ENCODE measurements around the gene TXNDC11.
A peak's percentile ranks its signal among the peaks of the same experiment; 100 is the strongest.

The TXNDC11 gene

DNA sequence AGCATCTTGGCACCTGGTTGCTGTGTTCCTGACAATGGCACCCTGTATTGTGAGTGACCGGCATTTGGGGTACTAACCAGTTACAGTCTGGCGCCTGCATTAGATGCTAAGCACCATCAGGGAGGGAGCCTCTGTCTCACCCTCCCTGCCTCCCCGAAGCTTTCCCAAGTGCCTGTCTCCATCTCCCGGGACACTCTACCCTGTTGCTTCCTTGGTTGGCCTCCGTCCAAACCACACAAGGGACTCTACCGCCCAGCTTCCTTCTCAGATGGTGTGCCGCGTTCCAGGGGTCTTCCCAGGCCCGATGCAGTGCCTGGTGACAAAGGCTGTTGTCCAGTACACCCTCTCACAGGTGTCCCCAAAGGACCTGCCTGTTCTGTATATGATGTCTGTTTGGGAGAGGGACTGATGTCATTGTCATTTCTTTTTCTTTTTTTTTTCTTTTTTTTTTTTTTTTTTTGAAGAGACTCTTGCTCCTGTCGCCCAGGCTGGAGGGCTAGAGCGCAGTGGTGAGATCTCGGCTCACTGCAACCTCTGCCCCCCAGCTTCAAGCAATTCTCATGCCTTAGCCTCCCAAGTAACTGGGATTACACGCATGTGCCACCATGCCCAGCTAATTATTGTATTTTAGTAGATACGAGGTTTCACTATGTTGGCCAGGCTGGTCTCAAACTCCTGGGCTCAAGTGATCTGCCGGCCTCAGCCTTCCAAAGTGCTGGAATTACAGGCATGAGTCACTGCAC is 67.7 kb downstream of the TXNDC11 start:
- no peak for DNase-seq (ENCODE audit: low read depth in 2 of 2)

DNA sequence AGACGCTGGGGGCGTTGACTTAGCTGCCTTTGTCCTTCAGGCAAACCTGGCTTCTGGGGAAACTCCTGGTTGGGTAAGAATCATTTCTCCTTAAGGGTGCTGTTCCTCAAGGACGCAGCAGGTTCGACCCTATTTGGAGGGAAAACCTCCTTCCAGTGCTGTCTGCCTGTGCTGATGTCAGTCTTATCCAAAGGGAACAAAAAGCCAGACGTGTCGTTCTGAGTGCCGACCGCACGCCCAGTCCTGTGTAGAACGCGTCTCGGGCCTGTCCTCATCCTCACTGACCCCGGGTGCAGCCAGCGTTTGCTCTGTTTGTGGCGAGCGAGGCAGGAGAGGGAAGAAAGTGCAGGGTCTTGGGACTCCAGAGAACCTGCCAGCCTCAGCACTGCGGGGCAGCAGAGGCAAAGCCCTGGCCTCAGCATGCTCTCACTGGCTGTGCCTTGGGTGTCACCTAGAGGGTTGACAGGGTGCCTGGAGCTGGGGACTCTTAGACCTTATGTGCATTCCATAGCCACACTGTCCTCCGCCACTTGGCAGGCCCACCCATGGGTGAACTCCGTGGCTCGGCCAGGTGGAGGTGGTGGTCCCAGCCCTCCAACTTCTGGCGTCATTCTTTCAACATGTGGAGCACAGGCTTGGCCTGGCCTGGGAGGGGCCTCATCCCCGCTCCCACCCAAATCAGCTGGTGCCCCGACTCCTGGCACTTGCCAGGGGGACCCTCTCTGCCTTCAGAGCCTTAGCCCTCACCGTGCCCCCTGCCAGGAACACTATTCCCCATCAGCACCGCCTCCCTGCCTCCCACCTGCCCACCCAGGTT is 68.4 kb downstream of the TXNDC11 start:
- no peak for DNase-seq (ENCODE audit: low read depth in 2 of 2)

DNA sequence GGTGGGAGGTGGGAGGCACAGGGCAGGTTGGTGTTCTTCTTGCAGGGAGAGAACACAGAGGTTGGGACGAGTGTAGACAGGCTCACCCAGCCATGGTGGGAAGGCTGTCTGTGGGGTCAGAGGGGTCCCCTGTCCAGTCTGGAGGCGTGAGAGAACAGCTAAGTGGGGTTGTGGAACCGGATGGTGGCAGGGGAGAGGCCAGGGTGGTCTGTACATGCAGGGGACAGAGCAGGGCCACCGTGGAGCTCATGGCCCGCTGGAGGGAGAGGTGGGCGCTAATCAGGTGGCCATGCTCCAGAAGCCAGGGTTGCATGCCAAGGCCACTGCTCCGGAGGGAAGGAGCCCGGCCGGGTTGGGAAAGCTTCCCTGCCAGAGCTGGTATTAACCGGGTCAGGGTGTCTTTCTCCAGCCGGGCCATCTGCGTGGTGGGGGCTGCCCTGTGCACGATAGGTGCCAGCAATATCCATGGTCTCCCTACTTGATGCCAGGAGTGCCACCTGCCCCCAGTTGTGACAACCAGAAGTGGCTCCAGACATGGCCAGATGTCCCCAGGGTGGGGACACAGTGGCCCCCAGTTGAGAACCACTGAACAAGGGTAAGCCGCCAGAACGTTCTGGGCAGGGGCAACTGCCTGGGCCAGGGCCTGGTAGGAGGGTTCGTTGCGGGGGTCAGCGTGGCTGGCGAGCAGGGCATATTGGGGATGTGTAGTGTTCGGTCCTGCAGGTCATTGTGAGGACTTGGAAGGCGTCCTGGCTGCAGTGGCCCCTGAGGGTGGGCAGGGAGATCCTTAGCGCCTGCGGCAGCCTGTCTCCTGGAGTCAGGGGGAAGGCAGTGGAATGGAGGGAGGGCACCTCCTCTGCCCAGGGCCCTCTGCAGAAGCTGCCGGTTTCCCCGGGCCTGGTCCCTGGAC is 69.3 kb downstream of the TXNDC11 start:
- no peak for DNase-seq (ENCODE audit: low read depth in 2 of 2)

DNA sequence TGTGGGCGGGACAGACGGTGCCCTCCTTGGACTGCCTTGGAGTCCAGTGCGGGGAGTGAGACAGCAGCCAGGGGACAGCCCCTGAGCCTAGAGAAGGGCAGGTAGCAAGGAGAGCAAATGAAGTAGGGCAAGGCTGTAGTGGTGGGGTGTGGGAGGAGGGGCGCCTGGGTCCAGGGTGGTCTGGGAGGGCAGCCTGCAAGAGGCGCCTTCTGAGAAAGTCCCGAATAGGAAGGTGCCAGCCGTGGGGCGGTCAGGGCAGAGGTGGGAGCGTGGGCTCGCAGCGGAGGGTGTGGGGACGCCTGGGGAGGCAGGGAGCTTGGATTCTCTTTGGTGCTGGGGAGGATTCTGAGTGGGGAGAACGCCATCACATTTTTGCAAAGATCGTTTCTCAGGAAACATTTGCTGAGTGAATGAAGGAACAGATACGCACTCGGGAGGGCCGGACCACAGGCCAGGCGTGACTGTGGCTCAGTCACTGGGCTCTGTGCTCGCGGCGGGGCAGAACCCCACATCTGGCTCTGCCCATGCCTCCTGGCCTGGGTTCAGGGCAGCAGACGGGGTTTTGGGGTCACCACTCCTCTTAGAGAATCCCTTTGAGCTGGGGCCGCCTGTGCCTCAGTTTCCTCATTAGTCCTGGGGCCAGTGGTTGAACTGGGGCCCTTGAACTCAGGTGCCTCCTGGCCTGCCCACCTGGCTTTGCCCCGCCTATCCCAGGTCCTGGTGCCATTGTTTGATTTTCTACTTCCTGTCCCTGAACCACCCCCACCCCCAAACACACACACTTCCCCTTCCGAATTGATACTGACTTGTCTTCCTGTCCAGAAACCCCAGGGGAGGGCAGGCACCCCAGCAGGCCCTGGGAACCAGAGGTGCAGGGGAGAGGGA is 70.2 kb downstream of the TXNDC11 start:
- no peak for DNase-seq (ENCODE audit: low read depth in 2 of 2)

DNA sequence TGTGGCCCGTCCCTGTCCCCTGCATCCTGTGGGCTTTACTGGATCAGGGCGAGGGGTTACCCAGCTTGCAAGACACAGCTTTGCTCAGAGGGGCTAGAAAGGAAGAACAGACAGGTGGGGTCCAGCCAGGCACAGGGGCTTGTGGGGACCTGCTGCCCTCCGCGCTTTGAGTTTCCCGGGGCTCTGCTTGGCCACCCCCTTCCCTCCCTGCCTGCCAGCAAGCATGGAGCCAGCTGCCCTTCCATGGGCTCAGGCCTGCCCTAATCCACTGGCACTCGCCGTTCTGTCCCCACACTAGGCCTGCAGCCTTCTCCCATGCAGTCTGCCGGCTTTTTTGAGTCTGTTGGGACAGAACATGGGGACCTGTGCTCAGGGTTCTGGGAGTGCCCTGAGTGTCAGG is 71.0 kb downstream of the TXNDC11 start:
- no peak for DNase-seq (ENCODE audit: low read depth in 2 of 2)

DNA sequence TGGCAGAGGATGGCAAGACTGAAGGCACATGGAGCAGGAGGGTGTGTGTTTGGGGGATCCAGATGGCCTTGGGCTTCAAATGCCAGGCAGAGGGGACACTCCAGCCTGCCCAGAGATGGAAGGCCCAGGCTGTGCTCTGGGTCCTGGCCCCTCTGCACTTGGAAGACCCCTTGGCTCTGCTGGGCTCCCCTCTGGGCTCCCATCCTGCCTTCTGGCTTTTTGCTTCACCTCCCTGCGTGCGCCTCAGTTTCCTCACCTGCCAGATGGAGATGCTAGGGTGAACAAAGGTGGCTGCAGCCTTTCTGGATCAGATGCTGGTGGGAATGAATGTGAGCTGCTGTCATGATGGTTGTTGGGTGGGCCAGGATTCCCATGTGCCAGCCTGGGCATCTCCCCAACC is 71.4 kb downstream of the TXNDC11 start:
- DNase-seq (ENCODE audit: low read depth in 2 of 2) = no peak

DNA sequence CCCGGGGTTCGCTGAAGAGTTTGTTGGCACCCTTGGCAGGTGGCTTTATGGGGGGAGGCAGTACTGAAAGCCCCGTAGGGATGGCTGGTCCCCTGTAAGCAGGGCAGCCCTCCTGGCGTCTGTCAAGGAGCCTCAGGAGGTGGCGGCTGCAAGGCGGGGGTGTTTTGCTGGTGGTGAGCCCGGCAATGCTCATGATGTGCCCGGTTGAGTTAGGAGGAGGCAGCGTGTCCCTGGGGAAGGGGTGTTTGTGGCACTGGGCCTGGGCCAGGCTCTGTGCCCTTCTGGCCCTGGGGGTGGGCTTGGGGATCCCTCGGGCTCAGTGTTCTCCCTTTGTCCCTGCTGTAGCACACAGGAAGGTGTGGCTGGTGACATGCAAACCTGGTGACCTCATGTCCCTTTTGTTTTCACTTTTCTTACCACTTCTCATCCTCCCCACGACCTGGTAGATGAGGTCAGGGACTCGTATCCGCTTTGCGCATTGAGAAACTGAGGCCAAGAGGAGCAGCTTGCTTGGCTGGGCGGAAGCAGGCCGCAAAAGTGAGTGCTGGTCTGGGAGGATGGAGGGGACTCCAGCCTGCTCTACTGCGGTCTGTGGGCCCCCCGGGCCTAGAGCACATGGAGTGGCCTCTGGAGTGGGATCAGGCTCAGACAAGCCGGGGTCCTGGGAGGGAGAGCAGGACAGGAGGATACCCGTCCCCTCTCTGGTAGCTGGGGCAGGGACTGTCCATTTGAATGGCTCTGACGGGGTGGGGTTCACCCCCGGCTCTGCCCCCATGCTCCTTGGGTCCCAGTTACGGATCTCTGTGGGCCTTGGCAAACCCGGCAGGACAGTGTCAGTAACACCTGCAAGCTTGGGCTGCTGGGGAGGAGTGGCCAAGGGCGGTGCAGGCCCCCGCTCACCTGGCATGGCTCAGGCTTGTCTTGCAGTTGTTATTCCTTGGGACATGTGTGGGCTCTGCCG is 72.2 kb downstream of the TXNDC11 start:
- no peak for DNase-seq (ENCODE audit: low read depth in 2 of 2)

DNA sequence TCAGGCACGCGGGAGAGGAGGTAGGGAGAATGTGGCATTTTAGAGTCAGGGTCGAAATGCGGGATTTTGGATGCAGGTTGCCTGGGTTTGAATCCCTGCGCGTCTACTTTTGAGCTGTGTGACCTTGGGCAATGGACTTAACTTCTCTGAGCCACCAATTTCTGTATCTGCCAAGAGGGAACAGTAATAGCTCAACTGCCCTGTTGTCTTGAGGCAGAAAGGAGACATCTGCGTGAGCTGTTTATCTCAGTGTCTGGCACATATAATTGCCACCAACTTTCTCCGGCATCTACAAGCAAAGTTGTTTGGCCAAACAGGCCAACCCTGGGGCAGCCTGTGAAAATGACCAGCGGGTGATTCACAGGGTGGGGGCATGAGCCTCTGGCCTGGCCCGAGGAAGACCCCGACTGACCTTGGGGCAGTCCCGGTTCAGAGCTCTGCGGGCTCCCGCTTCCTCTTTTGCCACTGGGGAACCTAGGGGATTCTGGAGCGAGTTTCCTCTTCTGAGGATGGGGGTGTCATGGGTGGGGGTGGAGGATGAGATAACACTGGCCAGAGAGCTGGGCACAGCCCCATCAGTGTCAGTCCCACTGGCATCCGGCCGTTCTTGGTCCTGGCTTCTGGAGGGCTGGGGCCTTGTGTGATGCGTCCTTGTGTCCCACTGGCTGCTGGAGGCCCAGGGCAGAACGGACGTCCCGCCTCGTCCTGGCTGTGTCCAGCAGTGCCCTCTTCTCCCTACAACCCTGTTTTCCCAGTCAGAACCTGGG is 73.1 kb downstream of the TXNDC11 start:
- no peak for DNase-seq (ENCODE audit: low read depth in 2 of 2)

DNA sequence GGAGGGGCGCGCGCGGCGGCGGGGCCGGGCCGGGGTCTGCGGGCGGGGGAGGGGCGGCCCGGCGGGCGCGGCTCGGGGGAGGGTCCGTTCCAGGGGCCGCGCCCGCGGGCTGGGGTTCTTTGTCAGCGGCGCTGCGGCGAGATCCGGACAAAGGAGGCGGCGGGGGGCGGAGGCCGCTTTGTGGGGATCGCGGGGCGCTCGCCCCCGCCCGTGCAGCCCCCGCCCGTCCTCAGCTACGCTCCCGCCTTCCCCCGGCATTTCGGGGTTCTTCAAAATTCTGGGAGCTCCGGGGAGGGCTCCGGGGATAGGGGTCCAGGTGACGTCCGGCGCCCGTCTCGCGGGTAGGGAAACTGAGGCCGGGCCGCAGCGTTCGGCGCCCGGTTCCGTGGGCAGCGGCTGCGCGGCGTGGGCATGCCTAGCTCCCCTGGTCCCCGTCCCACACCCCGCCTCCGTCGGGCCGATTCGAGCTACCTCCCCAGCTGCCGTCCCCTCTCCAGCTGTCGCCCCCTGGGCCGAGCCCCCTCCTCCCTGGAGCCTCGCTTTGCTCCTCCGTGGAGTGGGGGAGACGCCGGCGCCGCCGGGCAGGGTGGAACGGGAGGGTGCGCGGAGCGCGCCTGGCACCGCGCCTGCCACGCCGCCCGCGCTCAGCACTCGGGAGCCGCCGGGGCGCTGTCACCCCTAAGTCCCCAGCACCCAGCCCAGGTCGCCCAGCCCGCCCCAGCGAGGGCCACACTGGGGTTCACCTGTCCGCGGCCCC is 73.9 kb downstream of the TXNDC11 start:
- DNase-seq (ENCODE audit: low read depth in 2 of 2) = no peak

DNA sequence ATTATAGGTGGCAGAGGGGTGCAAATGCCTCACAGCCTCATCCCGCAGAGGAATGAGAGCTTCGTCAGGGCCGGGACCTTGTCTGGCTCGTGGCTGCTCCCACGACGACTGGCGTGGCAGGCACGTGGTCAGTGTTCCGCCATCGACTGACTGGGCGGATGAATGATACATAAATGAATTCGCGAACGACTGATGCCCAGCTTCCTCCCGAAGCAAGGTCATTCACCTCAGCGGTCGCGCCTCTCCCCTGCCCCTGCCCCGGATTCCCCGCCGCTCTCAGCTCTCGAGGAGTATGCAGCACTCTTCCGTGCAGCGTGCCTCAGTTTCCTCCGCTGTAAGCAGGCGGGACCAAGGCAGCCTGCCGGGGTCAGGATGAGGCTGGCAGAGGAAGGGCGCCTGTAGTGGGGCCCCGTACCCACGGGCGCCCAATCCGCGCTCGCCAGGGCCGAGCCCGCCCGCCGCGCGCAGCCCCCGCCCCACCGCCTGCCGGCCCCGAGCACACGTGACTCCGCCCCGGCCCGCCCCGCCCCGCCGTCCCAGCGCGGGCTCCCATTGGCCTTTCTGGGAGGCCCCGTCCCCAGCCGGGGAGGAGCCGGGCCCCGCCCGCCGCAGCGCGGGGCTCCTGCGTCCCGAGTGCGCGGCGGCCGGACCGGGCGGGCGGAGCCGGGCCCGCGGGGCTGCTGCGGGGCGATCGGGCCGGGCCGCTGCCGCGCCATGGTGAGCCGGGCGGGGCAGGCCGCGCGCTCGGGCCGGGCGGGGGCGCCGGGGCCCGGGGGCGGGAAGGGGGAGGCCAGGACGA is 74.6 kb downstream of the TXNDC11 start, which contains the start of gene SNN:
SNN (plus strand) TSS at position 632 of the 799 bp plus-strand sequence. CDS start 7,605 bp downstream, outside the sequence.
- DNase-seq (ENCODE audit: low read depth in 2 of 2) = peak; percentile 64 to 73

DNA sequence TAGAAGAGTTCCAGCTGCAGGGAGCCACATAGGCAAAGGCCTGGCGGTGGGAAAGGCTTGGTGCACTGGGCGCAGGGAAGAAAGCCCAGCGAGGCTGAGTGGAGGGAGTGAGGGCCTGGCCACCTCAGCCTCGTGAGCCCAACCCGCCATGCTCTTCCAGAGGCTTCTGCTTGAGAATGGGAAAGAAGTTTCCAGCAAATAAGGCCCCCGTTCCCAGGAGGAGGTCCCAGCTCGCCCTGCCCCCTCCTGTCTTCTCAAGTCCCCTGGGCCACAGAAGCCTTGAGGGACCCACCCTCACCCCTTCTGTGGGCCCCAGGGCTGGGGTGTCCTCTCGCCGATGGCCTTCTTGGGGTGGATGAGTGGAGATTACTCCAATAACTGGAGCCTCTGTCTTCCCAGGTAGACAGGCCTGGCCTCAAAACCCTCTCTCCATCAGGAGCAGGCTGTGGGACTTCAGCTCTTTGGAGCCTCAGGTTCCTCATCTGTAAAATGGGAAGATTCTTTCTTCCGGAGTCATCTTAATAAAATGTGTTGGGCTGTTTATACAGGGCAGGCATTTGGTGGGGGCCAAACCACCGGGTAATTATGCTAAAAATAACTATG is 75.3 kb downstream of the TXNDC11 start:
- DNase-seq (ENCODE audit: low read depth in 2 of 2) = no peak

DNA sequence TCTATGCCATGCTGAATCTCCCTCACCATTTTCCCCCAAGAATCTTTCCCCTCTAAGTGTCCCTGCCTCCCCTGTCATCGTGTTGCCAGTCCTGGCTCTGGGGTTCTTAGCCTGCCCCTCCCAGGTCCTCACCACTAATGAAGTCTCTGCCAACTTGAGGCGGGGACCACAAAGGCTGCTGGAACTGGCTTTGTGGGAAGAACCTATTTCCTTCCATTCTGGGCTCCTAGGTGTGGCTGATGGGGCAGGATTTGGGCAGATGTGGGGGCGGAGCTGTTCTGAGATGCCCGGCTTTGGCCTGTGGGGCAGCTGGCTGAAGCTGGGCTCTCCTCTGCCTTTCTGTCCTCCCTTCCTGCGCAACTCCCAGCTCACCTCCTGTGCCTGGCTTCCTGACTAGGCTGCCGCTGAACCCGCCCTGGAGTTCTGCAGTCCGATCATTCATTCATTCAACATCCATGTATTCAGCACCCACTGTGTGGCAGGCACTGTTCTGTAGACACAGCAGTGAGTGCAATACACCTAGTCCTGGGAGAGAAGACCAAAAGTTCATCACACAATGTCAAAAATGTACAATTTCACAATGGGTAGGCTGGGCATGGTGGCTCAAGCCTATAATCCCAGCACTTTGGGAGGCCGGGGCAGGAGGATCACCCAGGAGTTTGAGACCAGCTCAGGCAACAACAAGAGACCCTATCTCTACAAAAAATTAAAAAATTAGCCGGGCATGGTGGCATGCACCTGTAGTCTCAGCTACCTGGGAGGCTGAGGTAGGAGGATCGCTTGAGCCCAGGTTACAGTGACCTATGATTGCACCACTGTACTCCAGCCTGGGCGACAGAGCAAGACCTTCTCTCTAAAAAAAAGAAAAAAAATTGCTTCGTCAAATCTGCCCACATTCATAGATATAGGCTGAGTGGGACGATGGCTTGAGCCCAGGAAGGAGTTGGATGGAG is 76.3 kb downstream of the TXNDC11 start:
- DNase-seq (ENCODE audit: low read depth in 2 of 2) = no peak

DNA sequence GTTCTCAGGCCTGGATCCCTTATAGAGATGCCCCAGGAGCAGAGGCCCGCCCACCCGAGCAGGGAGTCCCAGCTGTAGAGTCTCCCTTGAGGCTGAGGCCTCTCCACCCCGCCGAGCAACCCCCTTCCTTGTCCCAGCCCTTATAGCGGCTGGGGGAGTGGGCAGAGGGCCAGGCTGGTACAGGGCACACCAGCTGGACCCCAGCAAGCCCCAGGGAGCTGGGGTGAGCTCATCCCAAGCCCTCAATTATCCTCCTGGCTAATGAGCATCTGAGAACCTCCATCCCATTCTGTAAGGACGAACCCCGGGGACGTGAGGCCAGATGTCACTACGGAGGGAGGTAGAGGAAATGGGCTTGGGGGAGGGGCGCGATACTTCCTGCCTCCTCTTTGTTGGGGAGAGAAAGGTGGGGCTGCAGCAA is 77.6 kb downstream of the TXNDC11 start:
- no peak for DNase-seq (ENCODE audit: low read depth in 2 of 2)

DNA sequence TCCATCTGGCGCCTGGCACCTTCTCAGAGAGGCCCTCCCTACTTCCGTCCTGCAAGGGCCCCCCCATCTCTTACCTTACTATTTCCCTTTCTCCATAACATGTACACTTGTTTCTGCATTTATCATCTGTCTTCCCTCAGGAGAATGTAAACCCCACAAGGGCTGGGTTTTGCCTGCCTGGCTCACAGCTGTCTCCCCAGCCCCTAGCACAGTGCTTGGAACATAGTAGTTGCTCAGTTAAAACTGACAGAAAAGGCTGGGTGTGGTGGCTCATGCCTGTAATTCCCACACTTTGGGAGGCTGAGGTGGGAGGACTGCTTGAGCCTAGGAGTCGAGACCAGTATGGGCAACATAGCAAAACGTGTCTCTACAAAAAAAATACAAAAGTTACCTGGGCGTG is 80.1 kb downstream of the TXNDC11 start:
- no peak for DNase-seq (ENCODE audit: low read depth in 2 of 2)

DNA sequence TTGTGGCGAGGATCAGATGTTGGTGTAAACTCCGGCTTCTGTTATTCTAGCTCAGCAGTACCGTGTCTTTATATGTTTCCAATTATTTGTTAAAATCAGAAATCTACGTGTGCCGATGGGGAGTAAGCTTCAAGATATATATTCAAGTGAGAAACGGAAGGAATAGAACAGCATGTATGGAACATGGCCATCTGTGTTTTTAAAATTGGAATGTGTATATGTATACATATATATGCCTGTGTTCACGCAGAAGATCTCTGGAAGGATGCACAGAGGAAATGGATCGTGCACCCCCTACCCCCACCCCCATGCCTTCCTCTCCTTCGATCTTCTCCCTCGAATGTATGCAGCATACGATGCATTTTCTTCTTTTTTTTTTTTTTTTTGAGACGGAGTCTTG is 82.1 kb downstream of the TXNDC11 start:
- no peak for DNase-seq (ENCODE audit: low read depth in 2 of 2)

Data from stimulated activated CD8-positive, alpha-beta memory T cell treated with anti-CD3 and anti-CD28 coated beads, Interleukin-2, amount 100 ng/mL, for 1 hour (primary cell).